Gastroesophageal sphincter (tissue), 4 donors: ENCODE results near the gene SCARF1. TPM values are rescaled to one million over a fixed set of nuclear protein-coding genes. Genes with fewer than 3 reads are reported as not detected.
"Not testable (repeated sequence)": the region's sequence is repeated elsewhere in the genome, so short reads cannot be mapped to it uniquely, and the experiment has no call there.

ENCODE experiments used
- ATAC-seq: fragments of 150-250 bp; one replicate; pipeline ENCODE4 v1.9.1; 2016; ENCODE audit warnings: mild to moderate bottlenecking, moderate library complexity
- H3K27ac ChIP-seq, 4 donors: fragments of 200-600 bp; sonication (generic) in 3 of 4; 1 replicate in 3 of 4; 2 replicates in 1 of 4; pipeline ENCODE4 v1.5.1; 2016 to 2019
- H3K27me3 ChIP-seq: fragments of 200-600 bp; sonication (generic); one replicate; pipeline ENCODE4 v1.5.1; 2019
- H3K36me3 ChIP-seq, 2 donors: fragments of 200-600 bp; sonication (generic); one replicate each; pipeline ENCODE4 v1.5.1; 2019; ENCODE audit warnings: control low read depth in 1 of 2
- H3K4me1 ChIP-seq, 3 donors: fragments of 200-600 bp; sonication (generic); 1 replicate in 2 of 3; 2 replicates in 1 of 3; pipeline ENCODE4 v1.5.1; 2016 to 2019; ENCODE audit warnings: control low read depth in 2 of 3
- H3K4me3 ChIP-seq, 2 donors: fragments of 200-600 bp; sonication (generic); one replicate each; pipeline ENCODE4 v1.5.1; 2019; ENCODE audit warnings: mild to moderate bottlenecking in 1 of 2, moderate library complexity in 1 of 2
- H3K9me3 ChIP-seq, 3 donors: fragments of 200-600 bp; sonication (generic); one replicate each; pipeline ENCODE4 v1.5.1; 2017 to 2019; ENCODE audit warnings: control low read depth in 2 of 3
- EP300 ChIP-seq: sonication (generic); formaldehyde crosslinking; IDR thresholded peaks from one replicate; pipeline ENCODE4 v1.6.1; 2017; ENCODE audit warnings: antibody characterized with exemption, mild to moderate bottlenecking
- POLR2A ChIP-seq, 2 donors: fragments of 450-650 bp; IDR thresholded peaks; one replicate each; pipeline ENCODE4 v1.6.1; 2017; ENCODE audit warnings: antibody characterized with exemption in 2 of 2, mild to moderate bottlenecking in 2 of 2, moderate library complexity in 1 of 2
- POLR2AphosphoS5 ChIP-seq: sonication (generic); formaldehyde crosslinking; IDR thresholded peaks from one replicate; pipeline ENCODE4 v1.6.1; 2017; ENCODE audit warnings: antibody characterized with exemption
- WGBS, 2 donors: methylation state at CpG; one replicate each; pipeline ENCODE4 v1.1.5; 2018; ENCODE audit warnings: low coverage in 1 of 2; 5-methylcytosine and 5-hydroxymethylcytosine counted together
- total RNA-seq, 4 donors: library from RNA; depleted of rRNA; stranded (reverse); fragments of >200 nt; gene quantifications; one replicate each; pipeline ENCODE4 v1.1.0, GENCODE V29; 2016
- TF ChIP-seq, protein P1 (sequence below), 4 experiments: fragments of 200-600 bp in 2 of 4; fragments of 450-650 bp in 2 of 4; sonication (generic) in 1 of 4; IDR thresholded peaks; one replicate each; pipeline ENCODE4 v1.5.1; 2017 to 2019; ENCODE audit warnings: antibody characterized with exemption in 4 of 4, mild to moderate bottlenecking in 2 of 4, moderate library complexity in 2 of 4

Gene SCARF1
- total RNA-seq, 4 donors from 2014 or later: 8.9 to 16.8 (median 12.7) TPM

DNA sequence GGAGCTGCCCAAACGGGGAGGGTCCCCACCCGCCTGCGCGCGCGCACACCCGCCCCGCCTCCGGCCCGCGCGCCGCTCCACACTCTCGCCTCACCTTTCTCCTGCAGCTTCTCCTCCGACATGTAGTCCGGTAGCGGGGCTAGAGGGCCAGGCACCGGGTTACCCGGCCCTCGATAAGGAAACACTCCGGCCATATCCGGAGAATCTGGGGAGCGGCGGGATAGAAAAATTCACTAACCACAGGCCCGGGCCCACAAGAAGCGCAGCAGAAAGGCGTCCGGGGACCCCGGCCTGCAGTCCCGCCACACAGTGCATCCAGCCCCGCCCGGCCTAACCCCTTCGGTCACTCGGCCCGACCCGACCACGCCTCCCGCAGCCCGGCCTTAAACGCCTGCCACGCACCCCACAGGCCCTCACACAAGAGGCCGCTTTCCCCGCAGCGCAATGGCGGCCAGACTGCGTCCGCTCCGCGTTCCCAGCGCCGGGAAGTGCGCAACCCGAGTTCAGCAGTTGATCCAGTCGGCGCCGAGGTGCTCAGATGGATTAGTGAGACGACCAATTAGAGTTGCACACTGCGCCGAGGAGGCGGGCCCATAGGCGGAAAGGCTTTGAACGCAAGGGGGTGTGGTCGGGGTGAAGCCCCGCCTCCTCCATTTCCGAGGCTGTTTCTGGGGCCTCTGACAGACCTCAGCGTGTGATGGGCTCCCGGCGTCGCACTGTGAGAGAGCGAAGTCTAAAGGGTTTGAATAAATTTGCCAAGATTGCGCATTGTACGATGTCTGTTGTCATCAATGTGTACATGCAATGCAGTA is 39.1 kb upstream of the SCARF1 start, which contains the start of gene PRPF8:
Gene PRPF8 (minus strand): TSS at position 490 of the 812 bp plus-strand sequence. CDS start 296 bp downstream, at position 194.
- Histone ChIP-seq H3K27me3 (no peaks in the 10 kb centered on the region), H3K27ac (peak within 1 kb of the TSS; percentile 66 to 95 (median 94)), H3K4me1 (peaks cover 0 to 43% (median 18%) of the 10 kb centered on the region in 3 donors), H3K9me3 (no peaks in the 10 kb centered on the region), H3K36me3 (peaks cover 0 to 40% of the 10 kb centered on the region in 2 donors), H3K4me3 (peak within 1 kb of the TSS; percentile 60 to 73)
- 0 to 1% methylated on average over 1 to 28 of the region's 72 CpGs for WGBS, 2 donors
- ATAC-seq: peak; percentile 100
- TF ChIP-seq, protein P1, sequence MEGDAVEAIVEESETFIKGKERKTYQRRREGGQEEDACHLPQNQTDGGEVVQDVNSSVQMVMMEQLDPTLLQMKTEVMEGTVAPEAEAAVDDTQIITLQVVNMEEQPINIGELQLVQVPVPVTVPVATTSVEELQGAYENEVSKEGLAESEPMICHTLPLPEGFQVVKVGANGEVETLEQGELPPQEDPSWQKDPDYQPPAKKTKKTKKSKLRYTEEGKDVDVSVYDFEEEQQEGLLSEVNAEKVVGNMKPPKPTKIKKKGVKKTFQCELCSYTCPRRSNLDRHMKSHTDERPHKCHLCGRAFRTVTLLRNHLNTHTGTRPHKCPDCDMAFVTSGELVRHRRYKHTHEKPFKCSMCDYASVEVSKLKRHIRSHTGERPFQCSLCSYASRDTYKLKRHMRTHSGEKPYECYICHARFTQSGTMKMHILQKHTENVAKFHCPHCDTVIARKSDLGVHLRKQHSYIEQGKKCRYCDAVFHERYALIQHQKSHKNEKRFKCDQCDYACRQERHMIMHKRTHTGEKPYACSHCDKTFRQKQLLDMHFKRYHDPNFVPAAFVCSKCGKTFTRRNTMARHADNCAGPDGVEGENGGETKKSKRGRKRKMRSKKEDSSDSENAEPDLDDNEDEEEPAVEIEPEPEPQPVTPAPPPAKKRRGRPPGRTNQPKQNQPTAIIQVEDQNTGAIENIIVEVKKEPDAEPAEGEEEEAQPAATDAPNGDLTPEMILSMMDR (IDR thresholded peaks at IDR 0.05): peak in 2 of 4 experiments; percentile 6 to 23
- TF ChIP-seq POLR2AphosphoS5 (peak; percentile 99), EP300 (no peak), POLR2A (IDR thresholded peaks at IDR 0.05) (peak; percentile 90 to 95)

DNA sequence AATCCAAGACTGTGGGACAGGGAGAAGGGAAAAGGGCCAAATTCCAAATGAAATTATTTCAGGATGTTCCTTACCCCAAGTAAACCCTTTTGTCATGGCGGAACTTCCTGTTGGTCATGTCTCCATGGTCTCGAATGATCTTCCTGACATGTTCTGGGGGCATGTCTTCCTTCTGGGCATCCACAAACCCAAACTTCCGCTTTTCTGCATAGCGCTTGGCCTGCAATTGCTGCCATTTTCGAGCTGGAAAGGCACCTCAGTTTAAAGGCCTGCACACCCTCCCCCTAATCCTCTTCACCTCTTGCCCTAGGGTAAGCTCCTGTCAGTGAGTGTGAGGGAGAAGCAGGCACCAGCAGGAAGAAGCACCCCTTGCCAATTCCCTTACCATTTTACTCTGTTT is 37.9 kb upstream of the SCARF1 start:
- no peak for ATAC-seq
- no peaks in the 10 kb centered on the region for H3K27me3 ChIP-seq
- peak overlapping the region in 3 of 4 donors; percentile 66 to 95 (median 93) for H3K27ac ChIP-seq
- no peaks in the 10 kb centered on the region for H3K9me3 ChIP-seq
- peaks cover 0 to 43% (median 18%) of the 10 kb centered on the region in 3 donors for H3K4me1 ChIP-seq
- peak overlapping the region; percentile 60 to 73 for H3K4me3 ChIP-seq
- peaks cover 0 to 51% of the 10 kb centered on the region in 2 donors for H3K36me3 ChIP-seq
- 63 to 85% methylated on average over 4 to 5 of the region's 5 CpGs for WGBS, 2 donors
- TF ChIP-seq EP300 (no peak), POLR2A (IDR thresholded peaks at IDR 0.05) (no peak), POLR2AphosphoS5 (no peak)
- TF ChIP-seq, protein P1 (IDR thresholded peaks at IDR 0.05): no peak

DNA sequence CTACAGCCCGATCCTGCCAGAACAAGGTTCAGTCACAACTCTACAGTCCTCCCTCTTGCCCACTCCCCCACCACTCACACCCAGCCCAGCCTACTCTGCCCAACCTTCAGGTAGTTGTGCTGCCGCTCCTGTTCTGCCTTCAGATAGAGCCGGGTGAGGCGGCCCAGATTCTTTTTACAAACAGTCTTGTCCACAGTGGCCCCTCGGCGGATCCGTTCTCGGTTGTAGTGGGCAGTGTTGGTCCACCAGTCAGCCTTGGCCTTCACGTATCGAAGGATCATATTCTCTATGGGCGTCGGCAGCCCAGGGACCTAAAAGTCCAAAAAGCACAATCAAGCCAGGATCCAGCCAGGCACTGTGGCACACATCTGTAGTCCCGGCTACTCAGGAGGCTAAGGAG is 30.9 kb upstream of the SCARF1 start:
- Histone ChIP-seq H3K4me1 (peaks cover 0 to 11% (median 0%) of the 10 kb centered on the region in 3 donors), H3K27ac (no peak overlapping the region), H3K4me3 (no peak overlapping the region), H3K36me3 (peaks cover 18 to 100% of the 10 kb centered on the region in 2 donors), H3K27me3 (no peaks in the 10 kb centered on the region), H3K9me3 (no peaks in the 10 kb centered on the region)
- 85 to 90% methylated on average over 2 to 10 of the region's 13 CpGs for WGBS, 2 donors
- ATAC-seq: no peak
- TF ChIP-seq POLR2A (IDR thresholded peaks at IDR 0.05) (no peak), EP300 (no peak), POLR2AphosphoS5 (no peak)
- TF ChIP-seq, protein P1 (IDR thresholded peaks at IDR 0.05): no peak

DNA sequence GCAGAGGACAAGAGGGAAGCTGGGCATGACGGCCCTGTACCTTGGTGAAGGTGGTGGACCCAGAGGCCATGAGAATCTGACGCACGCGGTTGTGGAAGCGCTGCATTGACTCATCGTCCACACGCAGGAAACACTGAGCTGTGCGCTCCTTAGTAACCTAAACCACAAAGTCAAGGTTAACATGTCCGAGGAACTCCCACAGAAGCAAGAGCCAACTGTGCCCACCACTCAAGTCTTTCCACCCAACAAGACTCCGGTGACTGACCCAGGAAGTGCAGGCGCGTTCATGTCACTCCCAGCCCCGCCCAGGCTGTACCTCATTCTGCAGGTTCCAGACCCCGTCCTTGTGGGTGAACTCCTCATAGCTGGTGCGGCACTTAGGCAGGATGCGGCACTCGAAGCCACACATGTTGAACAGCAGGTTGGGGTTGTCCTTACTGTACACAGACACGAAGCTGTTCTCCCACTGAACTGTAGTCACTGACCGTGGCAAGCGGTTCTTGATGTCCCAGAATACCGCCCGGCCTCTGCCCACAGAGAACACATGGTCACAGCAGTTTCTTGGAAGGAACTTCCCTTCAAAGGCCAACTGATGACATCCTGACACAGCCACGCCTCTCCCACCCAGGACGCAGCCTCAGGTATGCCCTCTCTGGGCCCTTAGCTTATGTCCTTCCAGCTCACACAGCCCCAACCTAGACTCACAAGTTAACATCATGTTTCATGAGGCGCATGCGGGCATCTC is 27.7 kb upstream of the SCARF1 start:
- H3K4me1 ChIP-seq: peaks cover 0 to 24% (median 4%) of the 10 kb centered on the region in 3 donors
- no peaks in the 10 kb centered on the region for H3K9me3 ChIP-seq
- H3K36me3 ChIP-seq: peaks cover 18 to 96% of the 10 kb centered on the region in 2 donors
- 85 to 86% methylated on average over 10 to 12 of the region's 26 CpGs for WGBS, 2 donors
- no peak overlapping the region for H3K4me3 ChIP-seq
- H3K27me3 ChIP-seq: no peaks in the 10 kb centered on the region
- ATAC-seq: no peak
- TF ChIP-seq, protein P1 (IDR thresholded peaks at IDR 0.05): no peak
- TF ChIP-seq POLR2A (IDR thresholded peaks at IDR 0.05) (no peak), POLR2AphosphoS5 (no peak), EP300 (no peak)
- H3K27ac ChIP-seq: no peak overlapping the region

DNA sequence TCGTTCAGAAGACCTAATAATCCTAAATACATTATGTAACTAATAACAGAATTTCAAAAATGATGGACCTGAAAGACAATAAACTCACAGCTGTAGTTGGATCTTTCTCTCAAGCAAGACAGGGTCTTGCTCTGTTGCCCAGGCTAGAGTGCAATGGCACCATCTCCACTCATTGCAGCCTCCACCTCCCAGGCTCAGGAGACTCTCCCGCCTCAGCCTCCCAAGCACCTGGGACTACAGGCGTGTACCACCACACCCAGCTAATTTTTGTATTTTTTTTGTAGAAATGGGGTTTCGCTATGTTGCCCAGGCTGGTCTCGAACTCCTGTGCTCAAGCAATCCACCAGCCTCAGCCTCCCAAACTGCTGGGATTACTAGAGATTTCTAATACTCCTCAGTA is 18.4 kb upstream of the SCARF1 start:
- not testable (repeated sequence) for H3K4me3 ChIP-seq, H3K9me3 ChIP-seq, ATAC-seq, H3K27me3 ChIP-seq
- Histone ChIP-seq H3K27ac (peak overlapping the region in 2 of 4 donors; percentile 3 to 26), H3K36me3 (peaks cover 20 to 100% of the 10 kb centered on the region in 2 donors), H3K4me1 (peaks cover 0 to 22% (median 7%) of the 10 kb centered on the region in 3 donors)
- WGBS, 2 donors: 85 to 89% methylated on average over 5 of the region's 5 CpGs
